ENCODE results near the gene TRERF1. TPM values are rescaled to one million over a fixed set of nuclear protein-coding genes. Genes with fewer than 3 reads are reported as not detected.

The TRERF1 gene
- total and polyA plus RNA-seq, 12 donors, result 4.7 to 16.6 (median 8.0) TPM

GRCh38 chr6:42429042-42429585, 22.6 kb downstream of the TRERF1 start:
- TF ChIP-seq CTCF (IDR thresholded peaks at IDR 0.05) (no peak), POLR2A (IDR thresholded peaks at IDR 0.05) (no peak)
- Histone ChIP-seq H3K4me3 (no peak overlapping the region), H3K4me1 (replicated peaks in 1 of 2) (peaks cover 13 to 21% of the 10 kb centered on the region in 2 donors), H3K36me3 (replicated peaks in 1 of 2) (no peaks in the 10 kb centered on the region), H3K9me3 (replicated peaks in 1 of 3) (peaks cover 0 to 10% (median 0%) of the 10 kb centered on the region in 3 donors), H3K27me3 (no peaks in the 10 kb centered on the region), H3K27ac (peak overlapping the region in 2 of 5 donors; percentile 24 to 38)
- 59 to 79% (median 64%) methylated on average over 8 of the region's 8 CpGs for whole genome bisulfite sequencing, 4 donors
- intact Hi-C loops (cut with DNase I), result no loop called here
- DNase-seq, result peak in 1 of 7 donors; percentile 28

GRCh38 chr6:42428326-42429041, 23.2 kb downstream of the TRERF1 start:
- Histone ChIP-seq H3K27ac (peak overlapping the region in 2 of 5 donors; percentile 38 to 50), H3K27me3 (no peaks in the 10 kb centered on the region), H3K4me1 (replicated peaks in 1 of 2) (peaks cover 13 to 21% of the 10 kb centered on the region in 2 donors), H3K4me3 (no peak overlapping the region), H3K36me3 (replicated peaks in 1 of 2) (no peaks in the 10 kb centered on the region), H3K9me3 (replicated peaks in 1 of 3) (peaks cover 0 to 4% (median 0%) of the 10 kb centered on the region in 3 donors)
- TF ChIP-seq POLR2A (IDR thresholded peaks at IDR 0.05) (no peak), CTCF (IDR thresholded peaks at IDR 0.05) (no peak)
- intact Hi-C loops (cut with DNase I), result no loop called here
- 48 to 55% (median 52%) methylated on average over 5 to 7 of the region's 7 CpGs for WGBS, 4 donors
- DNase-seq, result peak; percentile 58 to 89 (median 71)

- peak in 1 of 7 donors; percentile 23 for DNase-seq
- Histone ChIP-seq H3K27me3 (no peaks in the 10 kb centered on the region), H3K4me1 (replicated peaks in 1 of 2) (peaks cover 13 to 21% of the 10 kb centered on the region in 2 donors), H3K36me3 (replicated peaks in 1 of 2) (no peaks in the 10 kb centered on the region), H3K27ac (peak overlapping the region in 1 of 5 donors; percentile 9), H3K4me3 (no peak overlapping the region), H3K9me3 (replicated peaks in 1 of 3) (no peaks in the 10 kb centered on the region)
- WGBS, 4 donors, result 88 to 96% (median 91%) methylated on average over 2 of the region's 2 CpGs
- TF ChIP-seq CTCF (IDR thresholded peaks at IDR 0.05) (no peak), POLR2A (IDR thresholded peaks at IDR 0.05) (no peak)
- intact Hi-C loops (cut with DNase I), result no loop called here
Observed at GRCh38 chr6:42427871-42428270, 23.9 kb downstream of the TRERF1 start.

GRCh38 chr6:42426191-42426590, 25.5 kb downstream of the TRERF1 start:
- Histone ChIP-seq H3K27ac (no peak overlapping the region), H3K4me3 (no peak overlapping the region), H3K4me1 (replicated peaks in 1 of 2) (peaks cover 13 to 21% of the 10 kb centered on the region in 2 donors), H3K27me3 (no peaks in the 10 kb centered on the region), H3K9me3 (replicated peaks in 1 of 3) (no peaks in the 10 kb centered on the region), H3K36me3 (replicated peaks in 1 of 2) (no peaks in the 10 kb centered on the region)
- DNase-seq, result no peak
- 87 to 97% (median 89%) methylated on average over 2 of the region's 2 CpGs for WGBS, 4 donors
- TF ChIP-seq CTCF (IDR thresholded peaks at IDR 0.05) (no peak), POLR2A (IDR thresholded peaks at IDR 0.05) (no peak)
- intact Hi-C loops (cut with DNase I), result no loop called here
